H1 (cell line): Measurements from ENCODE around the gene ZMYM4. TPM values are rescaled to one million over a fixed set of nuclear protein-coding genes. Genes with fewer than 3 reads are reported as not detected.

Source experiments
- BCL11A ChIP-seq, 2 experiments: IDR thresholded peaks; one replicate each; pipeline ENCODE4 v1.6.1; 2011; ENCODE audit warnings: low read depth in 2 of 2, low read length in 2 of 2, mild to moderate bottlenecking in 2 of 2
- CREB1 ChIP-seq: IDR thresholded peaks from 2 replicates; pipeline ENCODE4 v1.6.1; 2012; ENCODE audit warnings: inconsistent platforms
- EGR1 ChIP-seq: IDR thresholded peaks from 2 replicates; pipeline ENCODE4 v1.6.1; 2011; ENCODE audit warnings: low read depth, low read length, borderline replicate concordance
- EP300 ChIP-seq, 2 experiments: IDR thresholded peaks; 1 replicate in 1 of 2; 2 replicates in 1 of 2; pipeline ENCODE4 v1.6.1; 2011 to 2012; ENCODE audit warnings: low read depth in 2 of 2, low read length in 2 of 2, mild to moderate bottlenecking in 2 of 2, borderline replicate concordance in 1 of 2, inconsistent platforms in 1 of 2, moderate library complexity in 1 of 2
- SP4 ChIP-seq: IDR thresholded peaks from 2 replicates; pipeline ENCODE4 v1.6.1; 2012; ENCODE audit warnings: low read length, inconsistent platforms
- TEAD4 ChIP-seq: IDR thresholded peaks from 2 replicates; pipeline ENCODE4 v1.6.1; 2012; ENCODE audit warnings: low read depth, low read length, inconsistent platforms, mixed read lengths
- polyA plus RNA-seq, 7 experiments: library from polyadenylated mRNA; depleted of rRNA in 3 of 7; stranded (reverse) in 5 of 7; unstranded in 2 of 7; fragments of >200 nt in 5 of 7; fragments of 200-250 nt in 2 of 7; gene quantifications; 1 replicate in 5 of 7; 2 replicates in 1 of 7; 4 replicates in 1 of 7; pipeline versions ENCODE4 v1.2.1 to v1.2.3, GENCODE V29; 2011 to 2013; ENCODE audit warnings: missing spikeins in 2 of 7, mixed read lengths in 2 of 7
- total RNA-seq: library from RNA; stranded (reverse); fragmentation: NEBNext Ultra II Directional; extraction: Animal tissue kit (Norgen Biotek cat#: 25700); gene quantifications from 2 replicates; pipeline ENCODE4 v1.2.1, GENCODE V29; 2021
- TF ChIP-seq, protein P1 (sequence below): IDR thresholded peaks from 2 replicates; pipeline ENCODE4 v1.6.1; 2012; ENCODE audit warnings: low read length, inconsistent platforms

ZMYM4 gene
- total and polyA plus RNA-seq, 2 of the 8 experiments (the other 6 are each of a cell fraction or from before 2014, with no cell fraction given): 16.7 to 81.3 TPM

DNA sequence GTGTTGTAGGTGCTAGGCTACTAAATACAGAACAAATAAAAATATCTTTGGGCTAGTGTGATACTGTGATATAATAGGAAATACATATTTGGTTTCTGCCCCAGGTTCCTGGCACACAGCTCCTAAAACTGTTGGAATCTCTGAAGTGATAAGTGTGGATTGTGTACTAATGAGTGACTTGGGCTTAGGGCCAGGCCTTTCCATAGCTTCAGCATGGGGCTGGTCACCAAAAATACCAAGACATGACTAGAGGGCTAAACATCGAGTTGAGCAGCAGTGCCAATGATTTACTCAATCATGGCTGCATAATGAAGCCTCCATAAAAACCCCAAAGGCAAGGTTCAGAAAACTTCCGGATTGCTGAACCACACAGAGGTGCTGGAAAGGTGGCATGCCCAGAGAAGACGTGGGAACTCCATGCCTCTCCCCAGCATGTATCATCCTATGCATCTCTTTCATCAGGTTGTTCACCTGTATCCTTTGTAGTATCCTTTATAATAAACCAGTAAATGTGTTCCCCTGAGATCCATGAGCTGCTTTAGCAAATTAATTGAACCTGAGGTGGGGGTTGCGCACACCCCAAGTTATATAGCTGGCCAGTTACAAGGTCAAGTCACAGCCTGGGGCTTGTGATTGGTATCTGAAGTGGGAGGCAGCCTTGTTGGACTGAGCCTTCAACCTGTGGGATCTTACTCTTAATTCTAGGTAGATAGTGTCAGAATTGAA lies 51.6 kb downstream of the ZMYM4 start (continued):
- TF ChIP-seq CREB1: no peak
- no peak for TF ChIP-seq SP4
- TF ChIP-seq, protein P1, sequence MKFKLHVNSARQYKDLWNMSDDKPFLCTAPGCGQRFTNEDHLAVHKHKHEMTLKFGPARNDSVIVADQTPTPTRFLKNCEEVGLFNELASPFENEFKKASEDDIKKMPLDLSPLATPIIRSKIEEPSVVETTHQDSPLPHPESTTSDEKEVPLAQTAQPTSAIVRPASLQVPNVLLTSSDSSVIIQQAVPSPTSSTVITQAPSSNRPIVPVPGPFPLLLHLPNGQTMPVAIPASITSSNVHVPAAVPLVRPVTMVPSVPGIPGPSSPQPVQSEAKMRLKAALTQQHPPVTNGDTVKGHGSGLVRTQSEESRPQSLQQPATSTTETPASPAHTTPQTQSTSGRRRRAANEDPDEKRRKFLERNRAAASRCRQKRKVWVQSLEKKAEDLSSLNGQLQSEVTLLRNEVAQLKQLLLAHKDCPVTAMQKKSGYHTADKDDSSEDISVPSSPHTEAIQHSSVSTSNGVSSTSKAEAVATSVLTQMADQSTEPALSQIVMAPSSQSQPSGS: no peak
- no peak for TF ChIP-seq EP300 (IDR thresholded peaks at IDR 0.05; ENCODE audit: borderline replicate concordance in 1 of 2, low read depth in 2 of 2, low read length in 2 of 2)
- no peak for TF ChIP-seq EGR1
- TF ChIP-seq BCL11A (IDR thresholded peaks at IDR 0.05; ENCODE audit: low read depth in 2 of 2, low read length in 2 of 2): no peak
- TF ChIP-seq TEAD4: no peak
- TF ChIP-seq, all 59 proteins: peak for 0
